Osteocyte (in vitro differentiated cells): ENCODE measurements around the gene MAP3K20. TPM values are rescaled to one million over a fixed set of nuclear protein-coding genes. Genes with fewer than 3 reads are reported as not detected.

ENCODE experiments used
- DNase-seq: peaks from one replicate; pipeline ENCODE4 v3.0.0; 2021; ENCODE audit warnings: mixed read lengths; ENCODE audit not compliant: unreplicated experiment; ENCODE audit errors: extremely low spot score
- H3K27ac Mint-ChIP-seq: one replicate; pipeline ENCODE4 v1.8.0; 2021; ENCODE audit warnings: mild to moderate bottlenecking, mixed read lengths; ENCODE audit not compliant: unreplicated experiment
- H3K27me3 Mint-ChIP-seq: one replicate; pipeline ENCODE4 v1.8.0; 2021; ENCODE audit warnings: mixed read lengths; ENCODE audit not compliant: unreplicated experiment
- H3K36me3 Mint-ChIP-seq: one replicate; pipeline ENCODE4 v1.8.0; 2021; ENCODE audit warnings: mixed read lengths; ENCODE audit not compliant: unreplicated experiment
- H3K4me1 Mint-ChIP-seq: one replicate; pipeline ENCODE4 v1.8.0; 2021; ENCODE audit warnings: mixed read lengths; ENCODE audit not compliant: unreplicated experiment
- H3K4me3 Mint-ChIP-seq: one replicate; pipeline ENCODE4 v1.8.0; 2021; ENCODE audit warnings: mild to moderate bottlenecking, moderate library complexity, mixed read lengths; ENCODE audit not compliant: unreplicated experiment
- H3K9me3 Mint-ChIP-seq: one replicate; pipeline ENCODE4 v1.8.0; 2021; ENCODE audit warnings: mixed read lengths; ENCODE audit not compliant: unreplicated experiment
- total RNA-seq: library from RNA; stranded (reverse); gene quantifications from 2 replicates; pipeline ENCODE4 v1.2.1, GENCODE V29; 2021
- TF ChIP-seq, protein P1 (sequence below): fragments of 200-600 bp; sonication (generic); IDR thresholded peaks from 2 replicates; pipeline ENCODE4 v1.5.0; 2021; ENCODE audit warnings: antibody characterized with exemption, mild to moderate bottlenecking, moderate library complexity

MAP3K20 gene
- total RNA-seq, 1 donor from 2014 or later = 57.4 TPM

DNA sequence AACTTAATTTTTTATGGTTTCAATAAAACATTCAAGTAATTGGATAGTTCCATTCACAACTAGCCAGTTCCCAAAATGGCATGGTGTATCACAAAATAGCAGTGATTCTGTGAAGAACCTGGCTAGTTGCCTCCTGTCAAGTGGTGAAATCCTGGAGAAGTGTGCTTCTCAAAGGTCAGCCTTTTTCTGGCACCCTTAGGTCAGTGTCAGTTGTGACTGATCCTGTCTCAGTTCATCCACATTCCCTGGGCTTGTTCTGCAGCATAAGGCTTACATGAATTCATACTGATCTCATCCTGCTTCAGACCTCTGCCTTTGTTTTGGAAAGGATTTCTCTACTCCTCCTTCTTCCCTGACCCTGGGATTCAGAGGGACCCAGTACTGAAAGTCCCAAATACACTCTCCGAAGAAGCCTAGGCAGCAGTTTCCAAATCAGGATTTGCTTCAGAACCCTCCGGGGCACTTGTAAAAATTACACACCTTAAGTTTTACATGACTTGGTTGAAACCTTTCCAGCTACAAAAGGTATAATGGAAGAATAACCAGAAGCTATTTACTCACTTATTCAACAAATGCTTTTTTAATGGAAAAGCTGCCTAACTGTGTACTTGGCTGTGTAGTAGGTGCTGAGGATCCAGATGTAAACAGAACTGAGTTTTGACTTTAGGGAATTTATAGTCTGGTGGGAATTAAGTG lies 11.0 kb downstream of the MAP3K20 start:
- peaks cover 7% of the 10 kb centered on the region for H3K9me3 Mint-ChIP-seq
- H3K4me1 Mint-ChIP-seq = peaks cover 41% of the 10 kb centered on the region
- H3K27ac Mint-ChIP-seq = peak overlapping the region; percentile 52
- DNase-seq = no peak
- H3K4me3 Mint-ChIP-seq = no peak overlapping the region
- H3K27me3 Mint-ChIP-seq = no peaks in the 10 kb centered on the region
- TF ChIP-seq, protein P1, sequence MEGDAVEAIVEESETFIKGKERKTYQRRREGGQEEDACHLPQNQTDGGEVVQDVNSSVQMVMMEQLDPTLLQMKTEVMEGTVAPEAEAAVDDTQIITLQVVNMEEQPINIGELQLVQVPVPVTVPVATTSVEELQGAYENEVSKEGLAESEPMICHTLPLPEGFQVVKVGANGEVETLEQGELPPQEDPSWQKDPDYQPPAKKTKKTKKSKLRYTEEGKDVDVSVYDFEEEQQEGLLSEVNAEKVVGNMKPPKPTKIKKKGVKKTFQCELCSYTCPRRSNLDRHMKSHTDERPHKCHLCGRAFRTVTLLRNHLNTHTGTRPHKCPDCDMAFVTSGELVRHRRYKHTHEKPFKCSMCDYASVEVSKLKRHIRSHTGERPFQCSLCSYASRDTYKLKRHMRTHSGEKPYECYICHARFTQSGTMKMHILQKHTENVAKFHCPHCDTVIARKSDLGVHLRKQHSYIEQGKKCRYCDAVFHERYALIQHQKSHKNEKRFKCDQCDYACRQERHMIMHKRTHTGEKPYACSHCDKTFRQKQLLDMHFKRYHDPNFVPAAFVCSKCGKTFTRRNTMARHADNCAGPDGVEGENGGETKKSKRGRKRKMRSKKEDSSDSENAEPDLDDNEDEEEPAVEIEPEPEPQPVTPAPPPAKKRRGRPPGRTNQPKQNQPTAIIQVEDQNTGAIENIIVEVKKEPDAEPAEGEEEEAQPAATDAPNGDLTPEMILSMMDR = no peak
- peaks cover 9% of the 10 kb centered on the region for H3K36me3 Mint-ChIP-seq

DNA sequence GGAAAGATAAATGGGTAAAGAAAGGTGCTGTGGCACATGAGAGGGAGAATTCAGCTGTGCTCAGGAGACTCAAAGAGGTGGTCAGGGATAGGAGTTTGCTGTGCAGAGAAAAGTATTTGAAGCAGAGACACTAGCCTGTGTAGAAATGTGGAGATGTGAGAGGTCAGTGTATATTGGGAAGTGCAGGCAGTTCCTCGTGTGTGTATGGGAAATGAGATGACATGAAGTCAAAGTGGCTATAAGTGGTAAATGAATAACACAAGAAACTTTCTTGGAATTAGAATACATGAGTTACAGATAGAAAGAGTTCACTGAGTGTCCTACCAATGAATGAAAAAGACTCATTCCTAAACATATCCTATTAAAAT lies 11.6 kb downstream of the MAP3K20 start:
- no peaks in the 10 kb centered on the region for H3K27me3 Mint-ChIP-seq
- TF ChIP-seq, protein P1 = no peak
- peaks cover 41% of the 10 kb centered on the region for H3K4me1 Mint-ChIP-seq
- peak overlapping the region; percentile 52 for H3K27ac Mint-ChIP-seq
- H3K9me3 Mint-ChIP-seq = peaks cover 7% of the 10 kb centered on the region
- H3K4me3 Mint-ChIP-seq = no peak overlapping the region
- DNase-seq = no peak
- H3K36me3 Mint-ChIP-seq = peaks cover 12% of the 10 kb centered on the region

DNA sequence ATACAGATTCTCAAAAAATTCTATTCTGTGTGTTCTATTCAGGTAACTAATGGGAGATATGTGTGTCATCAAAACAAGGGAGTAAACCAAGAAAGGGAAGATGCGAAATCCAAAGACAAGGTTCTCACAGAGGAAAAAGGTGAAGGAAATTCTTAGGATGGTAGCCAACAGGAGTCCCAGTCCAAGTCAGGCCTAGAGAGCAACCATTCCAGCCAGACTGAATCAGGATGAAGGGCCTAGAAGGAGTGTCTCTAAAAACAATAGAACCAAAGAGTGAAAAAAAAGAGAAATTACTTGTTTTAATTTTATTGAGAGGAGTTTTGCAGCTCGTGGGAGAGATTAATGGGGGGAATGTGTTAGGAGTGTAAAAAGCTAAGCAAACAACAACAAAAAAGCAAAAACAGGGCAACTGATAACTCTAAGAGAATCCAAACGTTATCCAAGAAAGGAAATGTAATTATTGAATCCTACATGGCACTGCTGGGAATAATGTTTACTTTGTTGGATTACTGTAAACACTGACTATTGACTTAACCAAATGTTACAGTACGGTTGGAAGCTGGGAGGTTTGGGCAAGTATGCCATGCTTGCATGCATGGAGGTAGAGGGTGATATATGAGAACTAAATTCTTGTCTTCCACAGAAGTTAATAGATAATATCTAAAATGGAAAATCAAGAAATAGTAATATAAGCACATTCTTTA lies 12.3 kb downstream of the MAP3K20 start:
- TF ChIP-seq, protein P1 = no peak
- peaks cover 11% of the 10 kb centered on the region for H3K36me3 Mint-ChIP-seq
- H3K27me3 Mint-ChIP-seq = no peaks in the 10 kb centered on the region
- H3K4me3 Mint-ChIP-seq = no peak overlapping the region
- DNase-seq = no peak
- peaks cover 7% of the 10 kb centered on the region for H3K9me3 Mint-ChIP-seq
- peak overlapping the region; percentile 60 for H3K27ac Mint-ChIP-seq
- H3K4me1 Mint-ChIP-seq = peaks cover 41% of the 10 kb centered on the region

DNA sequence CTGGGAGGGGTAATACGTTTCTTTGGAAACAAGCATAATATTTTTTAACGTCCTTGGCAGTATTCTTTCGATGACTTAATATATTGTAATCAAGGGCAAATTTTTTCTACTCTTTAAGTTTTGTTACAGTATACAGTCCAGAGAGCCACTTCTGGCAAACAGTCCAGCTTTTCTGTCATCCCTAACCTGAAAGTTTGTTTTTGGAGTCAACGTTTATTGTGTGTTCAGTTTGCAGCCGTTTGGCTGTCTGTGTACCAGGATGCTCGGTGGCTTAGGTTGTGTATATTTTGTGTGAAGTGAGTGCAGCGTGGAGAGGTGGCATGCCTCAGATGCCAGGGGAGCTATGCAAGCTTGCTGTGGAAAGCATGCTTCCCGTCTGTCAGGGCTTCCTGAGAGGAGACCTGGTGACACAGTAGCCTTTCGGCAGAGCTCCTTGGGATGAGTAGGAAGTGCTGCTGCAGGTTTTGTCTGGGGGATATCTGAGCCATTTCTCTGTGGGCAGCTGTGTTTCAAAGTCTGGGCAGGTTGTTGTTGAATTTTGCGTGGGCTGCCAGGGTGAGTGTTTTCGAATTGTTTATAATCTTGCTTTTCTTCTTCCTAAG lies 14.7 kb downstream of the MAP3K20 start:
- Mint-ChIP-seq H3K4me1 (peaks cover 38% of the 10 kb centered on the region), H3K27ac (peak overlapping the region; percentile 65), H3K9me3 (peaks cover 7% of the 10 kb centered on the region), H3K4me3 (no peak overlapping the region), H3K36me3 (peaks cover 13% of the 10 kb centered on the region), H3K27me3 (no peaks in the 10 kb centered on the region)
- TF ChIP-seq, protein P1 = no peak
- DNase-seq = no peak
